Stimulated activated CD8-positive, alpha-beta memory T cell treated with anti-CD3 and anti-CD28 coated beads, Interleukin-4, amount 100 ng/mL, for 24 hours (primary cell): Measurements from ENCODE around the gene COL18A1.

Source experiments
- DNase-seq: peaks from one replicate; pipeline ENCODE4 v3.0.0-alpha.2; 2020; ENCODE audit warnings: low read depth

The COL18A1 gene

DNA sequence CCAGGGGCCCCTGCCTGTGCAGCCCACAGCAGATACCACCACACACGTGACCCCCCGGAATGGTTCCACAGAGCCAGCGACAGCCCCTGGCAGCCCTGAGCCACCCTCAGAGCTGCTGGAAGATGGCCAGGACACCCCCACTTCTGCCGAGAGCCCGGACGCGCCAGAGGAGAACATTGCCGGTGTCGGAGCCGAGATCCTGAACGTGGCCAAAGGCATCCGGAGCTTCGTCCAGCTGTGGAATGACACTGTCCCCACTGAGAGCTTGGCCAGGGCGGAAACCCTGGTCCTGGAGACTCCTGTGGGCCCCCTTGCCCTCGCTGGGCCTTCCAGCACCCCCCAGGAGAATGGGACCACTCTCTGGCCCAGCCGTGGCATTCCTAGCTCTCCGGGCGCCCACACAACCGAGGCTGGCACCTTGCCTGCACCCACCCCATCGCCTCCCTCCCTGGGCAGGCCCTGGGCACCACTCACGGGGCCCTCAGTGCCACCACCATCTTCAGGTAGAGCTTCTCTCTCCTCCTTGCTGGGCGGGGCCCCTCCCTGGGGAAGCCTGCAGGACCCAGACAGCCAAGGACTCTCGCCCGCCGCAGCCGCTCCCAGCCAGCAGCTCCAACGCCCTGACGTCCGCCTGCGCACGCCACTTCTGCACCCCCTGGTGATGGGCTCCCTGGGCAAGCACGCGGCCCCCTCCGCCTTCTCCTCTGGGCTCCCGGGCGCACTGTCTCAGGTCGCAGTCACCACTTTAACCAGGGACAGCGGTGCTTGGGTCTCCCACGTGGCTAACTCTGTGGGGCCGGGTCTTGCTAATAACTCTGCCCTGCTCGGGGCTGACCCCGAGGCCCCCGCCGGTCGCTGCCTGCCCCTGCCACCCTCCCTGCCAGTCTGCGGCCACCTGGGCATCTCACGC is 51.0 kb downstream of the COL18A1 start:
- no peak for DNase-seq

- no peak for DNase-seq
Measured at GRCh38 chr21:45456584-45457160, 51.7 kb downstream of the COL18A1 start.

GRCh38 chr21:45457161-45457831 is 52.3 kb downstream of the COL18A1 start:
- DNase-seq = no peak

- no peak for DNase-seq
Measured at GRCh38 chr21:45457832-45458172, 52.8 kb downstream of the COL18A1 start.

GRCh38 chr21:45458281-45459170 is 53.6 kb downstream of the COL18A1 start:
- DNase-seq = no peak

- no peak for DNase-seq
Measured at GRCh38 chr21:45459171-45460010, 54.4 kb downstream of the COL18A1 start.

DNA sequence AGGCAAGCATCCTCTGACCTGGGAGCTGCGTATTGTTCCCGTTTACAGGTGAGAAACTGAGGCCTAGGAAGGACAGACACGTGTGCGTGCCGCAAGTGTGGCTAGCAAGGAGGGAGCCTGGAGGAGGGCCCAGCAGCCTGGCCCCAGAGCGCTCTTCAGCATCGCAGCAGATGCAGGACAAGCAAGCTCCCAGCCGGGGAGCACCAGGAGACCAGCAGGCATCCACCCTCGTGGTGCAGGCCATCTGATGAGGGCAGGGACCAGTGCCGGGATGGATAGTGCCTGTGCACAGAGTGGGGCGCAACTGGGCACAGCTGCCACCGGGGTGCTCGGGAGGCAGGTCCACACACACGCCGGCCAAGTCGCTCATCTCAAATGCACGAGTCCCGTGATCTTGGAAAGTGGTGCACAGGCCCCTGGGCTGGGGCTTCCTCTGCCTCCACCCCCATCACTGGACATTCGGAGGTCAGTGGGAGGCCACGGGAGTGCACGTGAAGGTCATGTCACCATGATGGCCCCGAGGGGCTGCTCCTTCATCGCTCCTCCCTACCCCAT is 55.1 kb downstream of the COL18A1 start:
- no peak for DNase-seq

GRCh38 chr21:45460611-45461368 is 55.8 kb downstream of the COL18A1 start:
- DNase-seq = no peak

DNA sequence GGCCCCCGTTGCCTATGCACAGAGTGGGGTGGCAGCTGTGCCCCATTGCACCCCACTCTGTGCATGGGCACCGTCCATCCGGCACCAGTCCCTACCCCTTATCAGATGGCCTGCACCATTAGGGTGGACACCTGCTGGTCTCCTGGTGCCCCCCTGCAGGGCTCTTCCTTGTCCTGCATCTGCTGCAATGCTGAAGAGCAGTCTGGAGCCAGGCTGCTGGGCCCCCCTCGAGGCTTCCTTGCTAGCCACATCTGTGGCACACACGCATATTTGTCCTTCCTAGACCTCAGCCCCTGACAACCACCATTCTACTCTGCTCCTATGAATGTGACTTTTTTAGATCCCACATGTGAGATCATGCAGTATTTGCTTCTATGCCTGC is 56.4 kb downstream of the COL18A1 start:
- DNase-seq = no peak

DNA sequence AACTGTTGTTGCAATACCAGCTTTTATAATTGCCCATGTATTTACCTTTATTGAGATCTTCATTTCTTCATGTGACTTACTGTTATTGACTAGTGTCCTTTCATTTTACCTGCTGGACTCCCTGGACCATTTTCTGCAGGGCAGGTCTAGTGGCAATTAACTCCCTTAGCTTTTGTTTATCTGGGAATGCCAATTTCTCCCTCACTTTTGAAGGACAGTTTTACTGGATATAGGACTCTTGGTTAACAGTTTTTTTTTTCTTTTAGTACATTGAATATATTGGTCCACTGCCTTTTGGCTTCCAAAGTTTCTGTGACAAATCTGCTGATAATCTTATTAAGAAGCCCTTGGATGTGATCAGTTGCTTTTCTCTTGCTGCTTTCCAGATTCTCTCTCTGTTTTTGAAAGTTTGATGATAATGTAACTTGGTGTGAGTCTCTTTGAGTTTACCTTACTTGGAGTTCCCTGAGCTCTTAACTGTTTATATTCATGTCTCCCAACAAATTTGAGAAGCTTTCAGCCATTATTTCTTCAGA is 56.9 kb downstream of the COL18A1 start:
- no peak for DNase-seq

DNA sequence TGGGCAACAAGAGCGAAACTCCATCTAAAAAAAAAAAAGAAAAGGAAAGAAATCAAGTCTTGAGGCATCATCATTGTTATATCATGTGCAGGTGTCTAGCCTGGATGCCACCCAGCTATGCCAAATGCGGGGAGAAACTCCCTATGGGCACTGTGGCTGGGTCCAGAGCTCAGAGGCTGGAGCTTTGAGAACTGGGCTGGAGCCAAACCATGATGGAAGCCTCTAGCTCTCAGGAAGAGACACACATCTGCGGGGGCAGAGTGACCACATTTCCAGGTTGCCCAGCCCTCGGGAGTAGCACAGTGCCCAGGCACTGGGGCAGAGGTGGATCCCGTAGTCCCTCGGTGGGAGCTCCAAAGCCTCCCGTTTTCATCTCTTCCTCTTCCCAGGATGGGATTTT is 58.9 kb downstream of the COL18A1 start:
- DNase-seq = no peak

DNA sequence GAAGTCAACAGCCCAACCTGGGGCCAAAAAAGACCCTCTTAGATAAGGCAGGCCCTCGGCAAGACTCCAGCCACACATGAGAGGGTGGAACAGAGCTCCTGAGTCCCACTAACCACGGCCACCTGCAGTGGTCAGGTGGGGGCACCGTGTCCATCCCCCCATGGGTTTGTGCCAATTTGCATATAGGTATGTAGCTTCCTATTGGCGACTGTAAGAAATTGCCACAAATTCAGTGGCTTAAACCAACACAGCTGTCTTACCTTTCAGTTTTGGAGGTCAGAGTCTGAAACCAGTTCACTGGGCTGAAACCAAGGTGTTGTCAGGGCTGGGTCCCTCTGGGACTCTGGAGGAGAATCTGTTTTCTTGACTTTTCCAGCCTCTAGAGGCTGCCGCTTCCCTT is 59.3 kb downstream of the COL18A1 start:
- no peak for DNase-seq

- DNase-seq = no peak
Measured at GRCh38 chr21:45465105-45465504, 60.1 kb downstream of the COL18A1 start.

GRCh38 chr21:45465611-45466329 is 60.8 kb downstream of the COL18A1 start:
- DNase-seq = no peak

DNA sequence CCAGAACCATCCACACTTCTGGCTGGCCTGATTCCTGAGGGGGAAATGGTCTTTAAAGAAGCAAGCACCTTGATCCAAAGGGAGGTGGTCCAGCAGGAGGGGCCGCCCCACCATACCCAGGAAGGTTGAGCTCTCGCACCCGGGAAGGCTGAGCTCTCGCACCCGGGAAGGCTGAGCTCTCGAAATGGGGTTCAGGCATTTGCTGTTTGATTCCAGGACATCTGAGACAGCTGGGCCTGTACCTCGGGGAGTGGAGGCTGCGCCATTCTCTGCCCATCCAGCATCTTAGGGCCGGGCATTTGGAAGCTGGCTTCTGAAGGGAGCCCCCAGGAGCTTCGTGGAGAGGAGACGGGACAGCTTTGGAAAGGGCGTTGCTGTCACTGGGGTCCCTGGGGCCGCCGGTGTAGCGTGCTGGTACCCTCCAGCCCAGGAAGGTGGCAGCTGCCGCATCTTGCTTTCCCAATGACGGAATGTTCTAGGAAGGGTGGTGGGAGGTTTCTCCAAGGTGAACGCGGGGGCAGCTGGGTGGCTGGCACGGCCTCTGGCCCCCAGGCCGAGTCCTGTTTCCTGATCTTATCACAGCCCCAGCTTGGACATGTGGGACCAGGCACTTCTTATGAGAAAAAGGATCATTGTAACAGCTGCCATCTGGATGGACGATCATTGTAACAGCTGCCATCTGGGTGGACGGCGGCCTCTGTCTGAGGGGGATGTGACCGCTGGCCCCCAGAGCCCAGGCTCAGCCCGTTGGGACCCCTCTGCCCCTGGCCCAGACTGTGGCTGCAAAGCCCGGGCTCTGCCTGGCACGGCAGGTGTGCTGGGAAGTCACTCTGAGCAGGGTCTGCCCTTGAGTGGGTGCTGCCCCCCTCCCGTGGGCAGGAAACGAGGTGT is 61.6 kb downstream of the COL18A1 start:
- DNase-seq = no peak

- DNase-seq = no peak
Measured at GRCh38 chr21:45467221-45467779, 62.3 kb downstream of the COL18A1 start.

- DNase-seq = no peak
Measured at GRCh38 chr21:45468051-45468970, 63.3 kb downstream of the COL18A1 start.
